Osteocyte (in vitro differentiated cells): ENCODE data around the gene RALGPS2. TPM values are rescaled to one million over a fixed set of nuclear protein-coding genes. Genes with fewer than 3 reads are reported as not detected.
"Not testable (repeated sequence)": the region's sequence is repeated elsewhere in the genome, so short reads cannot be mapped to it uniquely, and the experiment has no call there.

Experiments
- DNase-seq: peaks from one replicate; pipeline ENCODE4 v3.0.0; 2021; ENCODE audit warnings: mixed read lengths; ENCODE audit not compliant: unreplicated experiment; ENCODE audit errors: extremely low spot score
- H3K27ac Mint-ChIP-seq: one replicate; pipeline ENCODE4 v1.8.0; 2021; ENCODE audit warnings: mild to moderate bottlenecking, mixed read lengths; ENCODE audit not compliant: unreplicated experiment
- H3K27me3 Mint-ChIP-seq: one replicate; pipeline ENCODE4 v1.8.0; 2021; ENCODE audit warnings: mixed read lengths; ENCODE audit not compliant: unreplicated experiment
- H3K36me3 Mint-ChIP-seq: one replicate; pipeline ENCODE4 v1.8.0; 2021; ENCODE audit warnings: mixed read lengths; ENCODE audit not compliant: unreplicated experiment
- H3K4me1 Mint-ChIP-seq: one replicate; pipeline ENCODE4 v1.8.0; 2021; ENCODE audit warnings: mixed read lengths; ENCODE audit not compliant: unreplicated experiment
- H3K4me3 Mint-ChIP-seq: one replicate; pipeline ENCODE4 v1.8.0; 2021; ENCODE audit warnings: mild to moderate bottlenecking, moderate library complexity, mixed read lengths; ENCODE audit not compliant: unreplicated experiment
- H3K9me3 Mint-ChIP-seq: one replicate; pipeline ENCODE4 v1.8.0; 2021; ENCODE audit warnings: mixed read lengths; ENCODE audit not compliant: unreplicated experiment
- CTCF ChIP-seq: fragments of 200-600 bp; sonication (generic); IDR thresholded peaks from 2 replicates; pipeline ENCODE4 v1.5.0; 2021; ENCODE audit warnings: antibody characterized with exemption, mild to moderate bottlenecking, moderate library complexity
- total RNA-seq: library from RNA; stranded (reverse); gene quantifications from 2 replicates; pipeline ENCODE4 v1.2.1, GENCODE V29; 2021

RALGPS2 gene
- total RNA-seq, 1 donor from 2014 or later, result 6.5 TPM

- Mint-ChIP-seq H3K9me3 (peaks cover 1% of the 10 kb centered on the region), H3K27ac (no peak overlapping the region), H3K4me1 (peaks cover 1% of the 10 kb centered on the region), H3K36me3 (no peaks in the 10 kb centered on the region), H3K4me3 (no peak overlapping the region), H3K27me3 (no peaks in the 10 kb centered on the region)
- no peak for TF ChIP-seq CTCF
- no peak for DNase-seq
Observed at GRCh38 chr1:178821134-178821866, 96.3 kb downstream of the RALGPS2 start.

GRCh38 chr1:178825167-178825566 lies 100.1 kb downstream of the RALGPS2 start:
- Mint-ChIP-seq H3K4me3 (no peak overlapping the region), H3K27me3 (no peaks in the 10 kb centered on the region), H3K36me3 (no peaks in the 10 kb centered on the region), H3K4me1 (no peaks in the 10 kb centered on the region), H3K9me3 (peaks cover 18% of the 10 kb centered on the region), H3K27ac (no peak overlapping the region)
- no peak for TF ChIP-seq CTCF
- DNase-seq, result no peak

- no peak overlapping the region for H3K27ac Mint-ChIP-seq
- DNase-seq, result no peak
- H3K9me3 Mint-ChIP-seq, result no peaks in the 10 kb centered on the region
- H3K4me3 Mint-ChIP-seq, result no peak overlapping the region
- TF ChIP-seq CTCF, result no peak
- no peaks in the 10 kb centered on the region for H3K27me3 Mint-ChIP-seq
- peaks cover 2% of the 10 kb centered on the region for H3K36me3 Mint-ChIP-seq
- peaks cover 14% of the 10 kb centered on the region for H3K4me1 Mint-ChIP-seq
Observed at GRCh38 chr1:178844436-178844835, 119.4 kb downstream of the RALGPS2 start.

- no peak for TF ChIP-seq CTCF
- DNase-seq, result no peak
- Mint-ChIP-seq H3K27me3 (no peaks in the 10 kb centered on the region), H3K36me3 (no peaks in the 10 kb centered on the region), H3K4me3 (no peak overlapping the region), H3K4me1 (peaks cover 14% of the 10 kb centered on the region), H3K27ac (peak overlapping the region; percentile 1), H3K9me3 (no peaks in the 10 kb centered on the region)
Observed at GRCh38 chr1:178846306-178846705, 121.3 kb downstream of the RALGPS2 start.

- no peaks in the 10 kb centered on the region for H3K9me3 Mint-ChIP-seq
- DNase-seq, result no peak
- H3K4me3 Mint-ChIP-seq, result no peak overlapping the region
- no peaks in the 10 kb centered on the region for H3K27me3 Mint-ChIP-seq
- H3K4me1 Mint-ChIP-seq, result peaks cover 14% of the 10 kb centered on the region
- TF ChIP-seq CTCF, result no peak
- H3K27ac Mint-ChIP-seq, result no peak overlapping the region
- no peaks in the 10 kb centered on the region for H3K36me3 Mint-ChIP-seq
Observed at GRCh38 chr1:178847396-178847849, 122.4 kb downstream of the RALGPS2 start.

GRCh38 chr1:178847919-178848318 lies 122.9 kb downstream of the RALGPS2 start:
- peaks cover 14% of the 10 kb centered on the region for H3K4me1 Mint-ChIP-seq
- H3K36me3 Mint-ChIP-seq, H3K4me3 Mint-ChIP-seq, H3K27ac Mint-ChIP-seq, H3K9me3 Mint-ChIP-seq, DNase-seq, H3K27me3 Mint-ChIP-seq: not testable (repeated sequence)
